Measurements from ENCODE around the gene UBASH3A.

The UBASH3A gene

DNA sequence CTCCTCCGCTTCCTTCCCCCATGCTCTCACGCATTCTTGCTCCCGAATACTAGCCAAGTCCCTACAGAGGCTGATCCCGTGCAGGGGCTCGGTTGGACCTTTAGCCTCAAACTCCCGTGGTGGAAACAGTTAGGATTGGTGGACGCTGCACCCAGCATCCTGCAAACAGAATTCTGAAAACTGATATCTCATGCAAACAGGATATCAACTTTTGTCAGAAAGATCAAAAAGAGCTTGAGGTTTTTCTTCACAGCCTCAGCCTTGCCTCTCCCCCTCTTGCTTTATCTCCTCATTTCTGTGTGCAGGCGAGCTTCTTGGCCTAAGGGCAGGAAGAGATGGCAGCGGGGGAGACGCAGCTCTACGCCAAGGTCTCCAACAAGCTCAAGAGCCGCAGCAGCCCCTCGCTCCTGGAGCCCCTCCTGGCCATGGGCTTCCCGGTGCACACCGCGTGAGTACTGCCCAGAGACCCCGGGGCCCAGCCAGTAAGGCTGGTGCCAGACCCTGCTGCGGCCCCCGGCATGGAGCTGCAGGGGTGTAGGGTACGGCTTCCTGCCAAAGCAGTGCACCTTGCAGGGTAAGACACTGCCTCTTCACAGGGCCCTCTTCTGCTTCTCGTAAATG lies at the start of gene UBASH3A:
Gene UBASH3A (plus strand): TSS at position 292 of the 621 bp plus-strand sequence. CDS start 44 bp downstream, at position 336.
- no peak for DNase-seq (ENCODE audit: low read depth in 2 of 2)

DNA sequence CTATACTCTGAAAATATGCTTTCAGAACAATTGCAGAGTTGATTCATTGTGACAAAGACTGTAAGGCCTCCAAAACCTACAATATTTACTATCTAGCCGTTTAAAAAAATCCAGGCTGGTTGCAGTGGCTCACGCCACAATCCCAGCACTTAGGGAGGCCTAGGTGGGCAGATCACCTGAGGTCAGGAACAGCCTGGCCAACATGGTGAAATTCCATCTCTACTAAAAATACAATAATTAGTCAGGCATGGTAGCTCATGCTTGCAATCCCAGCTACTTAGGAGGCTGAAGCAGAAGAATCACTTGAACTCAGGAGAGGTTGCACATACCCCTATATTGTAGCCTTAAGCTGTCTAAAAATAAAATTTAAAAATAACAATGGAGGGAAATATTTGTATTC lies 47.7 kb upstream of the UBASH3A start:
- DNase-seq (ENCODE audit: low read depth in 2 of 2), result no peak

GRCh38 chr21:42356650-42357049 lies 47.1 kb upstream of the UBASH3A start:
- DNase-seq (ENCODE audit: low read depth in 2 of 2), result no peak

DNA sequence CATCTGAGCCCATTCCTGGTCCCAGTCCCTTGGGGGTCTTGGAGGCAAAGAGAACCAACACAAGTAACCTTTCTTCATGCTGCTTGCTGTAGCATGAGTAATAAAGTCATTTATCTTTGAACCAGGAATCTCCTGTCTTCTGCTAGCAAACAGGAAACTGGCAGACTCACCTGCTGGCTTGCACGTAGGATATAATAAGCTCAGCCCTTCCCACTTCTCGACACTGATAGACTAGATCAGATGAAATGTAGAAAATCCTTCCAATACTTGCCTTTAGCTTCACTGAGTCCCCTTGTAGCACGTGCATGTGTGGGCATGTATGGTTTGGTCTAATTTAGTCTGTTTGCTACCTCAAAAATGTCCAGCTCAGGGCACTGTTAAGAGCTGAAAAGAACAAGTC lies 46.4 kb upstream of the UBASH3A start:
- no peak for DNase-seq (ENCODE audit: low read depth in 2 of 2)

- DNase-seq (ENCODE audit: low read depth in 2 of 2), result no peak
Observed at GRCh38 chr21:42358261-42358660, 45.4 kb upstream of the UBASH3A start.

GRCh38 chr21:42358937-42359336 lies 44.8 kb upstream of the UBASH3A start:
- DNase-seq (ENCODE audit: low read depth in 2 of 2), result no peak

DNA sequence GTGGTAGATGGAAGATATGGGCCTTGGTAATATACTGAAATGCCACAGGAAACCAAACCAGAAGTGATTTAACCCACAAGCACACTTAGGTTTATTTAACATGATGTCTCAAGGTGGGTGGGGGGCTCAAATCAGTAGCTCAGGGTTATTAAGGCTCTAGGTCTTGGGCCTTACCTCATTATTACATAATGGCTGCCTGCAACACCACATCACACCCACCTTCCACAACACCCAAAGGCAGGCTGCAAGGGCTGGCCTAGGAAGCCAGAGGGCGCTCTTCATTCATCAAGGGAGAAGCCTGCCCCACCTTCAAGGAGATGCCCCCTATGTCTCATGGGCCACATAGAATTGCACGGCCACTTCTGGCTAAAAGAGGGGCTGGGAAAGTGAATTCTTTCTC lies 43.4 kb upstream of the UBASH3A start:
- DNase-seq (ENCODE audit: low read depth in 2 of 2), result peak in 1 of 2 donors; percentile 18

GRCh38 chr21:42361286-42361685 lies 42.4 kb upstream of the UBASH3A start:
- DNase-seq (ENCODE audit: low read depth in 2 of 2), result no peak

DNA sequence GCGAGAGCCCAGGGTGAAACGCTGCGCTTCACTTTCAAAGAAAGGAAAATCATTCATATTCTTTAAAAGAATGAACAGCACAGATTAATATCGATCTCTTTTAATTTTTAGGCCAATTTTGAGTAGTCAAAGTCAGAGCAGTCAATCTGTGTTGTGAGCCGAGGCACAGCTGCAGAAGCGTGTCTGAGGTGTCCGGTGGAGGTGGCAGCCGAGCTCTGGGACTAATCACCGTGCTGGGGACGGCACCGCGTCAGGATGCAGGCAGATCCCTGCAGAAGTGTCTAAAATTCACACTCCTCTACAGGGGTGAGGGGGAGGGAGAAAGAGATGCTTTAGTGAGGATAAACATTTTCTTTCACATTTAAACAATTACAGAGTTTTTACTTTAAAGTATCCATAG lies 41.5 kb upstream of the UBASH3A start:
- DNase-seq (ENCODE audit: low read depth in 2 of 2), result no peak

DNA sequence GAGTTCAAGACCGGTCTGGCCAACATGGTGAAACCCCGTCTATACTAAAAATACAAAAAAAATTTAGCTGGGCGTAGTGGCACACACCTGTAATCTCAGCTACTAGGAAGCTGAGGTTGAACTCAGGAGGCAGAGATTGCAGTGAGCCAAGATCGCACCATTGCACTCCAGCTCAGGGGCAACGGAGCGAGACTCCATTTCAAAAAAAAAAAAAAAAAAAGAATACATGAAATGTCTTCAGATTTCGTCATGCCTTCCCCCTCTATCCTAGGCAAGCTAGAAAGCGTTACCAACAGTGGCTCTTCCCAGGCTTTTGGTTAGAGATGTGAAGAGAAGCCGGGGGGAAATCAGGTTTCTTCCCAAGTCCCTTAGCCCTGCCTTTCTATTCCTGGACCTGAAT lies 41.0 kb upstream of the UBASH3A start:
- no peak for DNase-seq (ENCODE audit: low read depth in 2 of 2)

GRCh38 chr21:42363312-42363711 lies 40.4 kb upstream of the UBASH3A start:
- no peak for DNase-seq (ENCODE audit: low read depth in 2 of 2)

DNA sequence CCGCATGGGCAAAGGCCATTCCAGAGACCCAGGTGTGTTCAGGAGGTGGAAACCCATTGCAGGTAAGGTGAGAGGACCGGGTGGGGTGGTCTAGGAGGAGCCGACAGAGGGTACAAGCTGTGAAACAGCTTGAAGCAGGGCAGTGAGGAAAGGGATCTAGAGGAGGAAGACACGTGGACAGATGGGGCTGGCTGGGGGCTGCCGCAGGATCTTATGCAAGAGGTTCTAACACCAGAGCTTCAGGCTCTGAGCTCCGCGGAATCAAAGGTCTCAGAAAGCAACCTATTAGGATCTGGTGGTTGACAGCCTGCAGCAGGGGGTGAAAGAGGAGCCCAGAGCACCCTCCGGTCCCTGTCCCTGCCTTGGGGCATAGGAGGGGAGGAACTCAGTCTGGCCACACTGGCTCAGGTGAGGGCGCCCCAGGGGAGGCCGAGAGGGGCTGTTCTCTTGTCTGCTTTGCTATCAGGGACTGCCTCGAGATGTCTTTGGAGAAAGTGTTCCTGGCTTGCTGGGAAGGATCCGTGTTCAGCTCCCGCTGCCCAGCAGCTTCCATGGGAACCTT lies 39.3 kb upstream of the UBASH3A start:
- DNase-seq (ENCODE audit: low read depth in 2 of 2), result no peak

- DNase-seq (ENCODE audit: low read depth in 2 of 2), result no peak
Observed at GRCh38 chr21:42365770-42366169, 37.9 kb upstream of the UBASH3A start.

- DNase-seq (ENCODE audit: low read depth in 2 of 2), result no peak
Observed at GRCh38 chr21:42366292-42367010, 37.3 kb upstream of the UBASH3A start, which contains the start of gene TFF1. TFF1 (minus strand) TSS chr21:42366535; CDS start chr21:42366495, 40 bp downstream.

GRCh38 chr21:42367367-42368165 lies 36.1 kb upstream of the UBASH3A start:
- DNase-seq (ENCODE audit: low read depth in 2 of 2), result no peak

GRCh38 chr21:42369821-42370220 lies 33.9 kb upstream of the UBASH3A start:
- DNase-seq (ENCODE audit: low read depth in 2 of 2), result no peak

GRCh38 chr21:42370894-42371654 lies 32.6 kb upstream of the UBASH3A start:
- no peak for DNase-seq (ENCODE audit: low read depth in 2 of 2)

- DNase-seq (ENCODE audit: low read depth in 2 of 2), result peak in 1 of 2 donors; percentile 32
Observed at GRCh38 chr21:42373196-42373907, 30.4 kb upstream of the UBASH3A start.

- no peak for DNase-seq (ENCODE audit: low read depth in 2 of 2)
Observed at GRCh38 chr21:42373908-42374455, 29.7 kb upstream of the UBASH3A start.

- DNase-seq (ENCODE audit: low read depth in 2 of 2), result no peak
Observed at GRCh38 chr21:42374457-42374856, 29.2 kb upstream of the UBASH3A start.

All from stimulated activated CD4-positive, alpha-beta T cell treated with anti-CD3 and anti-CD28 coated beads, Interleukin-4, amount 100 ng/mL, for 48 hours (primary cell).